Stimulated activated CD8-positive, alpha-beta memory T cell treated with anti-CD3 and anti-CD28 coated beads, Interleukin-12 subunit alpha, Interleukin-12 subunit beta, amount 100 ng/mL, for 24 hours (primary cell): ENCODE measurements around the gene SFTPA2.
"Not testable (repeated sequence)": the region's sequence is repeated elsewhere in the genome, so short reads cannot be mapped to it uniquely, and the experiment has no call there.

Source experiments
- DNase-seq: peaks from one replicate; pipeline ENCODE4 v3.0.0-alpha.2; 2020; ENCODE audit errors: extremely low read depth

SFTPA2 gene

DNA sequence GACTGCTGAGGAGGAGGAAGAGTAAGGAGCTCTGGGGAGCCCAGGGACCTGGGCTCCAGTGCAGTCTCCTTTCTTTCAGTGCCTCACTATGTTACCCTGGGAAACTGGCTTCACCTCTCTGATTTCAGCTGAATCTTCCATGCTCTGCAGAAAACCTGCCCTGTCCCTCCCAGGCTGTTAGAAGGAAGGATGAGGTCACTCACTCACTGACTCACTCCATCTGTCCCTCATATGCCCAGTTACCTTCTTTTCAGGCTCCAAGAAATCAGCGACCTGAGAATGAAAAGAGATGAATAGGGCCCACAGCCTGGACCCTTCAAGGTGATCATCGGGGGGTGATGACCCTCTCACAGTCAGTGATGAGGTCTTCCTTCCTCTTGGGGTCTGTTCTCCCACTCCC, 481 bp downstream of the SFTPA2 start:
- no peak for DNase-seq

DNA sequence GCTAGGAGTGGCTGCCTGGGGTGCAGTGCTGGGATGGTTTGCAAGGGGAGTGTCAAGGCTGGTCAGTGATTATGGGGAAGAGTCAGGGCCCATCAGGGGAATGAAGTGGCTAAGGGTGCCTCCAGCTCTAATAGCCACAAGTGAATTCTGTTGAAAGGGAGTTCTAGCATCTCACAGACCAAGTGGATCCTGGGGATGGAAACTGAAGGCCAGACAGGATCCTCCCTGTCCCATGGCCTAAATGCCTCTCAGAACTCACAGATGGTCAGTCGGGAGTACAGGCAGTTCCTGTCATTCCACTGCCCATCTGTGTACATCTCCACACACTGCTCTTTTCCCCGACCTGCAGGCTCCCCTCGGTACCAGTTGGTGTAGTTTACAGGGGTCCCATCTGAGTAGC, 3.2 kb downstream of the SFTPA2 start:
- not testable (repeated sequence) for DNase-seq

DNA sequence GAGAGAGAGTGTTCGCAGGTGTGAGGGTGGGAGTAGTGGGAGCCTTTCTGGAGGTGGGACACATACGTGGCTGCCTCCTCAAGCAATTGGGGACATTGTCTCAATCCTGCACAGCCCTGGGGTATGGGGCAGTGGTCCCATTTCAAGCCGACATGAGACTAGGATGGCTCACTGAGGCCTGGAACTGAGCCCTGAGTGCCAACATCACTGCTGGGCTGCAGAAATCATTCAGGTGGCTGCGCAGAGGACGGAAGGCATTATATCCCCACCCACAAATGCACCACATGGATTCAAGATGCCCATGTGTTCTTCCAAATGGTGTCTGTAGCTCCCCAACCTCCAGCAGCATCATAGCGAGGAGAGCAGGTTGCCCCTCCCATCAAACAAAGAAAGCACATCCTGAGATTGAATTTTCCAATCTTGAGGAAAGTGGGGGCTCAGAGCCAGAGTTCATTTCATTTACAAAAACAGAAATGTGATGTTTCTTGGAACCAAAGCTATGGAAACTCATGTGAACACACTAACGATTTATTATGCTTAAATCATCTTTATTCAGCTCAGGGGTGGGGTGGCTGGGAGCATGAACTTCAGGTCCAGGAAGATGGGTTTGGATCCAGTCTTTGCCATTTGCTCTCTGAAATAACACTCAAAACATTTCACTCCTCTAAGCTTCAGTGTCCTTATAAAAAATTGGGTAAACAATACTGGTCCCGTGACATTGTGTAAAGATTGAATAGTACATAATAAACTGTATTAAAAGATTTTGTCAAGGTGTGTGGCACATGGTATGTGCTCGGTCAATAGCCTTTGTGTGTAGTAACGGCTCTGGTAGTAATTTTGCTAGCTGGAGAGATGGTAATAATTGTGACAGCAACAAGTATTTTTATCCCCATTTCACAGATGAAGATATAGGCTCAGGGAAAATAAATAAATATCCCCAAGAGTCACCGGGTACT, 4.6 kb downstream of the SFTPA2 start:
- DNase-seq, result no peak

DNA sequence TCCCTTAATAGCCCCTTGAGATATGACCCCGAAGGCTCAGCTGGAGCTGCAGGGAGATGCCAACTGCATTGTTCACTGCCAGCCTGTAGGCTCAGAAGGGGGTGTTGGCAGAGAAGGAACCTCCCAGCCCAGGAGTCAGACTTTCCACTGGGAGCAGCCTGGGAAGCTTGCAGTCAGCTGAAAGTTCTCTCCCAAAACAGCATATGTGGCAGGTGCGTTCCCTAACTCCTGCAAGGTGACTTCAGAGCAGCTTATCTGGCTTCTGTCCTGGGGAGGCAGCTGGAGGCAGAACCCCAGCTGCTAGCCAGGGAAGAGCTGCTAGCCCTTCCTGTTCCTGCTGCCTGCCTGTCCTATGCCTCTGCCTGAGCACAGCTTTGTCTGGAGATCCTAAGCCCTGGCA, 8.1 kb downstream of the SFTPA2 start:
- no peak for DNase-seq

DNA sequence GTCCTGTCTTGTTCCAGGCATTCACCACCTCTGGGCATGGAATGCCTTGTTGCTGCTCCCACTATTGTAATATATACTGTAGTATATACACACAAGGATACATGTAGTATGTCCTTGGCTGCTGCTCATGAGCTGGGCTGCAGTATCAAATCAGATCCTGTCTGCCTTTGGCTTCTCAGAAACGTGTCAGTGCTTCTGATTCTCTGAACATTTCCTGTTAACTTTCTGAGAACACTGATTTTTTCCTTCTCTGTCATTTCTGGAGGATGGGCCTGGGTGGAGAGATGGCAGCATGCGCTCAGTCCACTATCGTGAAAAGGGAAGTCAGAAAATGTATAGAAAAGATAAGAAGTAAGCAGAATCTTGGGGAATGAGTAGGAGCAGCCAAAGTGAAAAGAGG, 12.2 kb downstream of the SFTPA2 start:
- DNase-seq, result no peak

DNA sequence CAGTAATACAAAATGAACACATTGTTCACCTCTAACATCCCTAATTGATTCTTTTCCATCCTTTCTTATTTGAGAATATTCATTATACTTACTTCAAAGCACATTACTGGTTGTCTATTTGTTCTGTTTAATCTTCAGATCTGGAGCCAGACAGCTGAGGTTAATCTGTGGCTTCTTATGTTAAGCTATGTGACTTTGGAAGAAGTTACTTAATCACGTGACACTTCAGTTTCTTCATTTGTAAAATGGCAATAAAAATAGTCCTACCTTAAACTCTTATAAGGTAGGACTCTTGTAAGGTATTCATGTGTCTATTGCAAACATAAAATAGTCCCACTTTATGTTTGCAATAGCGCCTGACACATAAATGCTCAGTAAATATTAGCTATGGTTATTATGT, 13.1 kb downstream of the SFTPA2 start:
- DNase-seq, result not testable (repeated sequence)

DNA sequence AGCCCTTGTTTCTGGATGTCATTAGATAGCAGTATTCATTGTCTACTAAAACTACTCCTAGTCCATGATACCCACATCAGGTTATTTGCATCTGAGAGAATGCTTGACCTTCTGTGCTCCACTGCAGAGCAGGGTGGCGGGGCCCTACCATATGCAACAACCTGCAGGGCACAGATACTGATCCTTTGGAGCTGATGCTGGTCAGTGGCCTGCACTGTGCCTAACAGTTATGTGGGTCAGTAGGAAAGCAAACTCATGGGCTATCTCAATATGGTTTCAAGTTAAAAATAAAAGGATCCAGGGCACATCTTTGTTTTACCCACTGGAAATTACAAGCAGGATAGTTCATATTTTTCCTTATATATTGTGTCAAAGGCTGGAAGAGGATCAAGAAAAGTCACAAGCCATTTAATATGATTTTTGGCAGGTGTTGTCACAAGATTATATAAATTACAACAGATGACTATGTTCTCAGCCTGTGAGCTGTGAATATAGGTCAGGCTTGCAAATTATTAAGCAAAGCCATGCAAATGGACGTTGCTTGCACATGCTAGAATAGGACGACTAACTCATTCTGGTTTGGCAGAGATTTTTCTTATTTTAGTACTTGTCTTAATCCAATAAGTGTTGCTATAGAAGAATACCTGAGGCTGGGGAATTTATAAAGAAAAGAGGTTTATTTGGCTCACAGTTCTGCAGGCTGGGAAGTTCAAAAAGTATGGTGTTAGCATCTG, 15.1 kb downstream of the SFTPA2 start:
- DNase-seq, result not testable (repeated sequence)

DNA sequence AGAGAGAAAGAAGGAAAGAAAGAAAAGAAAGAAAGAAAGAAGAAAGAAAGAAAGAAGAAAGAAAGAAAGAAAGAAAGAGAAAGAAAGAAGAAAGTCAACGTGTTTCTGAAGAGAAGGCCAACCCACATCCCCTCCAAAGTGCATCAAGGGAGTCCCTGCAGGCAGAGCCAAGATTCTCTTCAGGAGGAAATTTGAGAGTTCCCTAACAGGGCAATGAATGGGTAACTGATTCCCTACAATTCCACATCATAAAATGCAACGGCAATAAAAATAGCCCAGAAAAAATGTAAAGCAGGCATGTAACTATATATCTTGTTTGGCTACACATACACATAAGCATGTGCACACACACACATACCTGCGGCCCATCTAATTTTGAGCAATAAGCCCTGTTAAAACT, 15.8 kb downstream of the SFTPA2 start:
- DNase-seq, result not testable (repeated sequence)

DNA sequence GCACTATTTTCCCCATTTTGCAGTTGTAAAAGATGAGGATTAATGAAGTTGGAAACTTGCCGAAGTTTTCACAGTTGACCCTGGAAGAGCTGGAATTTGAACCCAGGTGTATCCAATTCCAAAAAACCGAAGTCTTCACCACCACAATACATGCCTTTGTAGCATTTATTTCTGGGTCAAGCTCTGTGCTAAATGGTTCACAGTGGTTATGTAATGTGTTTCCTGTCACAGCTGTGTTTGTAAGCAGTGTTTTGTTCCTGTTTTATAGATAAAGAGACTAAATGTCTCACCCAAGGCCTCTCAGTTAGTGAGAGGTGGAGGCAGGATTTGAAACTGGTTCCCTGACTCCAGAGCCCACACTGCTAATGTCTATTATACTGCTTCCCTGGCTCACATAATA, 17.6 kb downstream of the SFTPA2 start:
- no peak for DNase-seq

DNA sequence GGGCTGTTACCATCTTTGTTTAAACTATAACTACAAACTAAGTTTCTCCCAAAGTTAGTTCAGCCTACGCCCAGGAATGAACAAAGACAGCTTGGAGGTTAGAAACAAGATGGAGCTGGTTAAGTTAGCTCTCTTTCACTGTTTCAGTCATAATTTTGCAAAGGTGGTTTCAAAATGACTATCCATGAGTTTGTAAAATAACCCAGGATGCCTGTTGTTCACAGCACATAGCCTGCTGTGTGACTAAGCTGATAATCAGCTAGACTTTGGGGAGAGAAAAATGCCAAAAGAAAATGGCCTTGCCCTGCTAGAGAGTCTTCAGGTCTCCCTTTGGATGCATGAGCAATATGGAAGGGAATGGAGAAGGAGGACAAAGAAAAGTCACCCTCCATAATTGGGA, 19.3 kb downstream of the SFTPA2 start:
- not testable (repeated sequence) for DNase-seq

DNA sequence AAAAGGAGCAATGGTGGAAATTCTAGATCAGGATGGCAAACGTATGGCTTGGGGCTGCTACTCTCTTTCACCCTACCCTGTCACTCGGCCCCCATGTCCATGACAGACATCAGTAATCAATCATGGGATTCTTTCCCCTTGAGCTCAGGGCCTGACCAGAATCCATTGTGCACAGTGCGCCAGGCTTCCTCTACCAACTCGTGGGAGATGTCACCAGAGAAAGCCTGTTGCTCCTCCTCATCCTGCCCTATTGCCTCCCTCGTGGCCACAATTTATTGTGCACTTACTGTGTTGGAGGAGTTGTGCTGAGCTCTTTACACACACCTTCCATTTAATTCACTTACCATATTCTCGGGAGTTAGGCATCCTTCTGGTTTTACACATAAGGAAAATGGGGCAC, 21.9 kb downstream of the SFTPA2 start:
- not testable (repeated sequence) for DNase-seq

DNA sequence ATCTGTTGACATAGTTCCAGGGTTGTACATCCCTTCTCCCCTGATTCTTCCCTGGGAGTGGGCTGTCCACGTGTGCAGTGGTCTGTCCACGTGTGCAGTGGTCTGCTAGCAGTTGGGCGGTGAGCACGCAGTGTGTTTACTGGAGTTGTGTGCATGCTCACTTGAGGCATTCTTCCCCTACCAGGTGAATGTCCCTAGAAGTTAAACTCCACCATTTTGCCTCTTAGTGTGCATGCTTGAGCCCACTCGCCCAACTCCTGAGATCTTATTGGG, 26.4 kb downstream of the SFTPA2 start:
- DNase-seq, result not testable (repeated sequence)

DNA sequence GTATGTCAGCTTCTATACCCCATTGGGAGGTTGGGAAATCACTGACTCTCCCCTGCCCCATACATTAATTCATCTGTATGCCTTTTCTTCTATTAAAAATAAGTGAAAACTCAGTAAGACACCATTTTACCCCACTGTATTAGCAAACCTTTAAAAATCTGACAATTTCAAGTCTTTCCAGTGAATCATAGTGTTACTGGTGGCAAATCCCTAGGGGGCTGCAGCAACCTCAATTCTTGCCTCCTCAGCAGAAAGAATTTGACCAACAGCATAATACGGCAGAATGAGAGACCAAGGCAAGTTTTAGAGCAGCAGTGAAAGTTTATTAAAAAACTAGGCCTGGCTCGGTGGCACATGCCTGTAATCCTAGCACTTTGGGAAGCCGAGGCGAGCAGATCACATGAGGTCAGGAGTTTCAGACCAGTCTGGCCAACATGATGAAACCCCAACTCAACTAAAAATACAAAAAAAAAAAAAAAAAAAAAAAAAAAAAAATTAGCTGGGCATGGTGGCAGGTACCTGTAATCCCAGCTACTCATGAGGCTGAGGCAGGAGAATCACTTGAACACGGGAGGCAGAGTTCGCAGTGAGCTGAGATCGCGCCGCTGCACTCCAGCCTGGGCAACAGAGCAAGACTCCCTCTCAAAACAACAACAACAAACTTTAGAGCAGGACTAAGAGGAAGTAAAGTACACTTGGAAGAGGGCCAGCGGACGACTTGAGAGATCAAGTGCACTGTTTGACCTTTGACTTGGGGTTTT, 26.9 kb downstream of the SFTPA2 start:
- not testable (repeated sequence) for DNase-seq

DNA sequence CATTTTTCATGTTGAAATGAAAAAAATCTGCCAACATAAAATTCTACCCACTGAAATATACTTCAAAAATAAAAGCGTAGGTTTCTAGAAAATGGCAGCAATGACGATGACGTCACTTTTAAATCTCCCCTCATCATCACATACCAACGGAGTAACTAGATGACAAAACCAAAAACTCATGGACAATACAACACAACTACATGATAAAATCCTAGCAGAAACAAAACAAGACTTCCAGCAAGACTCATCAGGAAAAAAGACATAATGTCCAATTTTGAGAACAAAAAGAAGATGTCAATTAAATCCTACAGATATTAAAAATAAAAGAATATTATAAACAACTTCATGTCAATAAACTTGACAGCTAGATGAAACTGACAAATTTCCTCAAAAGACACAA, 31.9 kb downstream of the SFTPA2 start:
- not testable (repeated sequence) for DNase-seq

DNA sequence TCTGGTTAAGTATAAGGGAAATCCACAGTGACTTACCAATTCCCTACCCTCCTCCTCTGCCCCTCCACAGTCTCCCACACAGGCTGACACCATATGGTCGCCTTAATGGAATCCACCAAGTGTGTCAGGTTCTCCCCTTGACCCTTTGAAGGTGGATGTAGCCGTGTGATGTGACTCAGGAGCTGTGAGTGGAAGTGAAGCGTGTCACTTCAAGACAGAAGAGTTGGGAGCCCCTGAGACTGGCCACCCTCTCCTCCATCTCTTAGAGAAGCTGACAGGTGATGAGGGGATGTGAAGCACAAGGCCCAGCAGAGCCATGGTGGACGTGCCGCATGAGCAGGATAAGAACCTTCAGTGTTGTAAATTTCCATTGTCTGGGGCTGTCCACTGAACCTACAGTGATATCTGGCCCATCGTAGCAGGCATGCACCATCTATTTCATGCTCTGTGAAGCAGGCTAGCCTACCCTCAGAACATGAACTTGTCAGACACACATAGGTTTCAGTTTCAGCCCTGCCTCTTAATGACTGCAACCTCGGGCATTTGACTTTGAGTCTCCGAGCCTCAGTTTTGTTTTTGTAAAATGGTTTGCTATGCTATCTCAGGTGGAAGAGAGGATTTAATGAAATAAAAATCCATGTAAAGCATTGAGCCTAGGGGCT, 35.0 kb downstream of the SFTPA2 start:
- DNase-seq, result not testable (repeated sequence)

DNA sequence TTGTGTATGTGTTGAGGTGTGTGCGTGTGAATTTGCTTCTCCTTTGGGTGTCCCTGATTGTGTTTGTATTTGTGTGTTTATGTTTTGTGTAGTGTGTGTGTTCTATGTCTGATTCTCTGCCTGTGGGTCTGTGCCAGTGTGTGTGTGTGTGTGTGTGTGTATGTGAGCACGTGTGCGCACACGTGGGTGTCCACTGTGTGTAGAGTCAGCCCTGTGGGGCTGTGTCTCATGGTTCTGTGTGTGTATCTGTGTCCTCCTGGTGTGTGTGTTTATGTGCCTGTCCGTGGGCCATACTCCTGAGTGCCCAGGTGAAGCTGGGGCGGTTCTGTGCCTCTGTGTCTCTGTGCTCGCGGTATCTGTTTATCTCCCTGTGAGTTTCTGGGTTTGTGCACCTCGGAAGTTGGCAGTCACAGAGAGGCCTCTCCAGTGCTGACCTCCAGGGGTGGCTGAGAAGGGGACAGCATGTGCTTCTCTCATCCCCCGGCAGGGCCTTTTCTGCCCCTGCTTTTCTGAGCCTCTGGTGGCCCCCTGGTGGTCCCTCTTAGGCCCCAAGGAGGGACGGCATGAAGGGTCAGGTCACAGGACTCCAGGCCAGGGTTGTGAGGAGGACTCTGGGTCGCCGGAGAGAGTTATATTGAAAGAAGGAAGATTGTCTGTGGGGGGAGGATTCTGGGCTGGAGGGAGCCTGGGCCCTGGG, 36.9 kb downstream of the SFTPA2 start:
- DNase-seq, result not testable (repeated sequence)

DNA sequence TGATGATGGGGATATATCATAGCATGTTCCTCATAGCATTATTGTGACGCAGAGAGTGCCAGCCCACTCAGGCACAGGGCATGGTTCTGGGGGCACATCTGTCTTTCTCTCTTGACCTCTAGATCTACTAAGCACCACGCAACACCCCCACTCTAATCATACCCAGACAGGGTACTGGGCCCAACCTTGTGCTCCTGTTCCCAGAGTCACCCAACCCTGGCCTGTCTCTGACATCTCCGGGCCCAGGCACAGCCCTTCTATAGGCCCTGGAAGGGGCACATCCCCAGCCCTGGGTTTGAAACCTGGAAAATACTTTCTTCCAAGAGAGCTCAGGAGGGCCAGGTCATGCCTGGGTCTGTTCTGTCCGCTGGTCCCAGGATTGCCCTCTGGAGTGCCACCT, 37.7 kb downstream of the SFTPA2 start:
- not testable (repeated sequence) for DNase-seq

DNA sequence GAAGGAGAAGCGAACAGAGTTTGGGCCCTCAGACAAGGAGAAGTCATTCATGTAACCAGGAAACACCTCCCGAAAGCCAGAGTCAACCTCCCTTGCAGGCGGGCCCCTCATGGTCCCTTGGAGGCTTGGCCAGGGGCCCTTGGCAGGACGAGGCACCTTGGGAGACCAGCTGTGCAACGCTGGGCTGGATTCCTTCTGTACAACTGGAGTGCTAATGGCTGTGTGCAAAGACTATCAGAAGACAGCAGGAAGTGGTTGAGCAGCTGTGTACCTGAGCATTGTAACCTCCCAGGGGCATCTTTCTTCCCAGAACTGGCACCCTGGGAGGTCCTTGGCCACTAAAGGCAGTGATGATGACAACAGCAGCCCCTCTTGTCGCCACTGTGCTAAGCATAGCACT, 38.5 kb downstream of the SFTPA2 start:
- not testable (repeated sequence) for DNase-seq

DNA sequence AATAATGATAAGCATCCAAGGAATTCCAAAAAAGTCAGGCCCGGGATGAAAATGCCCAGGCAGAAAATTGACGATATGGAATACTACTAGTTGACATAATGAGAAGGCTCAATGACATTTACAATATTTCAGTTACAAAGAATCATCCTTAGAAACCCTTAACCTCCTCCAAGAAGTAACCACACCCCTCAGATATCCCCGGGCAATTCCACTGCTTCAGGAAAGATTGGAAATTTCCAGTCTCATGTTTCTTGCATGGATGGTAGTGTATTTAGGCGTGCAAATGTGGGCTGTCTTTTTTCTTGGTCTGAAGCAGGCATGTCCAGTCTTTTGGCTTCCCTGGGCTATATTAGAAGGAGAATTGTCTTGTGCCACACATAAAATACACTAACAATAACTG, 42.6 kb downstream of the SFTPA2 start:
- DNase-seq, result not testable (repeated sequence)

DNA sequence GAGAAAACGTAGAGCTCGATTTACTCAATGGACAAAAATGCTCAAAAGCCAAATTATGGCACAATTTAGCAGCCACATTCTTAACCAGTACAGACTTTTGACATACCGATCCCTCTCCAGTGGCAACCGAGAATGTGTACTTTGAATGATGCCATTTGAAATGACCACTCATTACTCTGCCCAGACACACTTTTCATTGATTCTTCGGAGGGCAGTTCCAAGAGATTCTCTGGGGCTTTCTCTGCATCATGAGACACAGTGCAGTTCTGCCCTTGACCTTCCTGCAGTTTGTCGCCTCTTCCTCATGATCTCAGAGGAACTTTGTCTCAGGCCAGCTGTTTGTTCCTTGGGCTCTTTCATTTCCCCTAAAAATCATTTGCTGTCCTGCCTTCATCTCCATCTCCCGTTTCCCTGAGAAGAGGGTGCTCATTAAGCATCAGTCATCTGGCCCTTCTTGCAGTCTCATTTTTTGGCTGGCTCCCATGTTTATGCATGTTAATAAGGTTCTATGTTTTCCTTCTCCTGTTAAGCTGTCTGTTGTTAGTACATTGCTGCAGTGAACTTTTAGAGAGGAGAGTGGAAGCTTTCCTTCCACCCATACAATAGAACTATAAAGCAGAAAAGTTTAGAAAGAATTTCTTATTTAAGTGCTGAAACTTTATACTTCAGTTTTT, 43.5 kb downstream of the SFTPA2 start:
- DNase-seq, result not testable (repeated sequence)
